NCI-H2196 (cell line): ENCODE measurements around the gene SEC11A.
A peak's percentile ranks its signal among the peaks of the same experiment; 100 is the strongest.
"Not testable (repeated sequence)": the region's sequence is repeated elsewhere in the genome, so short reads cannot be mapped to it uniquely, and the experiment has no call there.

Experiments
- DNase-seq: peaks from one replicate; lab custom pipeline; 2025; ENCODE audit not compliant: unreplicated experiment; lab: John Stamatoyannopoulos, UW

SEC11A gene

GRCh38 chr15:84716036-84716732 is at the start of gene SEC11A:
Gene SEC11A, minus strand, starts transcription at chr15:84716139. Its CDS starts 64 bp downstream, at chr15:84716075.
- DNase-seq: peak; percentile 86

- no peak for DNase-seq
Measured at GRCh38 chr15:84765675-84766074, 49.7 kb upstream of the SEC11A start.

GRCh38 chr15:84764989-84765388 is 49.0 kb upstream of the SEC11A start:
- no peak for DNase-seq

GRCh38 chr15:84764585-84764984 is 48.6 kb upstream of the SEC11A start:
- DNase-seq: no peak

- no peak for DNase-seq
Measured at GRCh38 chr15:84762840-84763572, 47.1 kb upstream of the SEC11A start.

- no peak for DNase-seq
Measured at GRCh38 chr15:84761607-84762131, 45.7 kb upstream of the SEC11A start.

GRCh38 chr15:84760219-84760618 is 44.3 kb upstream of the SEC11A start:
- DNase-seq: no peak

GRCh38 chr15:84759018-84759417 is 43.1 kb upstream of the SEC11A start:
- DNase-seq: no peak

- no peak for DNase-seq
Measured at GRCh38 chr15:84755736-84756527, 40.0 kb upstream of the SEC11A start.

GRCh38 chr15:84754889-84755288 is 39.0 kb upstream of the SEC11A start:
- DNase-seq: not testable (repeated sequence)

GRCh38 chr15:84752700-84753099 is 36.8 kb upstream of the SEC11A start:
- DNase-seq: no peak

GRCh38 chr15:84752195-84752594 is 36.3 kb upstream of the SEC11A start:
- no peak for DNase-seq

GRCh38 chr15:84751721-84752120 is 35.8 kb upstream of the SEC11A start:
- not testable (repeated sequence) for DNase-seq

- DNase-seq: no peak
Measured at GRCh38 chr15:84750583-84751092, 34.7 kb upstream of the SEC11A start.

- no peak for DNase-seq
Measured at GRCh38 chr15:84749111-84749991, 33.4 kb upstream of the SEC11A start.

- DNase-seq: peak; percentile 53
Measured at GRCh38 chr15:84748274-84749110, 32.6 kb upstream of the SEC11A start, which contains the start of gene ZNF592. Gene ZNF592, plus strand, starts transcription at chr15:84748592. Its CDS starts 34,084 bp downstream, at chr15:84782676.

- DNase-seq: peak; percentile 36
Measured at GRCh38 chr15:84747416-84748273, 31.7 kb upstream of the SEC11A start.

- DNase-seq: no peak
Measured at GRCh38 chr15:84741121-84741520, 25.2 kb upstream of the SEC11A start.
